IMR-90 (cell line): ENCODE data around the gene TBC1D1. TPM values are rescaled to one million over a fixed set of nuclear protein-coding genes. Genes with fewer than 3 reads are reported as not detected.

Experiments
- ATAC-seq: fragments of 200-7000 bp; cut with Tn5 transposase; 2 replicates; pipeline ENCODE4 v1.9.1; 2020; ENCODE audit warnings: low read depth, mild to moderate bottlenecking, moderate library complexity
- BruUV-seq: library from RNA; stranded (reverse); fragments of 400-500 nt; replicated peaks from 2 replicates; lab custom pipeline; 2021; lab: Mats Ljungman, UMichigan
- CTCF ChIA-PET: fragments of 300-600 bp; formaldehyde crosslinking; extraction: SDS; loops from one replicate; lab custom pipeline; 2021; ENCODE audit warnings: antibody characterized with exemption; lab: Yijun Ruan, JAX
- POLR2A ChIA-PET: fragments of 300-600 bp; sonication (Branson Sonifier 250); formaldehyde crosslinking; loops from one replicate; lab custom pipeline; 2022; ENCODE audit warnings: antibody characterized with exemption; ENCODE audit not compliant: unreplicated experiment; lab: Charles Lee
- DNase-seq: peaks from one replicate; pipeline ENCODE4 v3.0.0; 2013
- H2AFZ ChIP-seq: replicated peaks from 2 replicates; pipeline ENCODE3; 2013; ENCODE audit warnings: low read length, mild to moderate bottlenecking; ENCODE audit not compliant: poor library complexity
- H2AK5ac ChIP-seq: 2 replicates; pipeline ENCODE4 v1.6.1; 2013; ENCODE audit warnings: low read depth, low read length, inconsistent platforms
- H2AK9ac ChIP-seq: replicated peaks from 2 replicates; pipeline ENCODE3; 2013; ENCODE audit warnings: mild to moderate bottlenecking, low read depth, low read length, moderate library complexity; ENCODE audit not compliant: poor library complexity
- H2BK120ac ChIP-seq: 2 replicates; pipeline ENCODE4 v1.6.1; 2013; ENCODE audit warnings: low read depth, low read length, inconsistent platforms
- H2BK15ac ChIP-seq: 3 replicates; pipeline ENCODE4 v1.6.1; 2013; ENCODE audit warnings: low read depth, low read length, inconsistent platforms
- H2BK20ac ChIP-seq: 2 replicates; pipeline ENCODE4 v1.6.1; 2013; ENCODE audit warnings: low read depth, mild to moderate bottlenecking, inconsistent platforms, low read length, moderate library complexity
- H2BK5ac ChIP-seq: 2 replicates; pipeline ENCODE4 v1.6.1; 2013; ENCODE audit warnings: mild to moderate bottlenecking, low read depth, low read length, inconsistent platforms; ENCODE audit not compliant: poor library complexity, severe bottlenecking
- H3K14ac ChIP-seq: replicated peaks from 2 replicates; pipeline ENCODE4 v1.6.1; 2013; ENCODE audit warnings: low read depth, low read length, inconsistent platforms
- H3K18ac ChIP-seq: 2 replicates; pipeline ENCODE4 v1.6.1; 2013; ENCODE audit warnings: low read depth, low read length, control low read depth
- H3K23ac ChIP-seq: 2 replicates; pipeline ENCODE4 v1.6.1; 2013; ENCODE audit warnings: low read depth, low read length, inconsistent platforms
- H3K27ac ChIP-seq: 2 replicates; pipeline ENCODE4 v1.5.1; 2013; ENCODE audit warnings: mild to moderate bottlenecking, control low read depth, low read length; ENCODE audit not compliant: insufficient read depth
- H3K27me3 ChIP-seq: 2 replicates; pipeline ENCODE4 v1.6.1; 2013; ENCODE audit warnings: low read length; ENCODE audit not compliant: control insufficient read depth, insufficient read depth
- H3K36me3 ChIP-seq: 2 replicates; pipeline ENCODE4 v1.6.1; 2013; ENCODE audit warnings: low read length, mixed read lengths; ENCODE audit not compliant: control insufficient read depth, insufficient read depth
- H3K4ac ChIP-seq: 2 replicates; pipeline ENCODE4 v1.6.1; 2013; ENCODE audit warnings: low read depth, low read length, inconsistent platforms
- H3K4me1 ChIP-seq: 2 replicates; pipeline ENCODE4 v1.6.1; 2013; ENCODE audit warnings: low read length, mixed read lengths; ENCODE audit not compliant: control insufficient read depth, insufficient read depth
- H3K4me2 ChIP-seq: 2 replicates; pipeline ENCODE4 v1.6.1; 2013; ENCODE audit warnings: low read depth, mild to moderate bottlenecking, control low read depth, low read length, moderate library complexity
- H3K4me3 ChIP-seq: 2 replicates; pipeline ENCODE4 v1.5.1; 2013; ENCODE audit warnings: low read depth, mild to moderate bottlenecking, control low read depth, low read length, moderate library complexity; ENCODE audit not compliant: insufficient read depth
- H3K56ac ChIP-seq: 2 replicates; pipeline ENCODE4 v1.6.1; 2013; ENCODE audit warnings: low read length, inconsistent platforms; ENCODE audit not compliant: insufficient read depth; ENCODE audit errors: extremely low read depth
- H3K79me1 ChIP-seq, 2 experiments: 2 replicates each; pipeline ENCODE4 v1.6.1; 2013; ENCODE audit warnings: low read length in 2 of 2, inconsistent platforms in 1 of 2, low read depth in 1 of 2
- H3K9ac ChIP-seq: 2 replicates; pipeline ENCODE4 v1.6.1; 2013; ENCODE audit warnings: low read depth, low read length, control low read depth
- H3K9me1 ChIP-seq: 2 replicates; pipeline ENCODE4 v1.6.1; 2013; ENCODE audit warnings: low read length, inconsistent platforms; ENCODE audit not compliant: insufficient read depth
- H3K9me3 ChIP-seq: 2 replicates; pipeline ENCODE4 v1.6.1; 2013; ENCODE audit warnings: low read length; ENCODE audit not compliant: control insufficient read depth, insufficient read depth
- H4K20me1 ChIP-seq: 2 replicates; pipeline ENCODE4 v1.6.1; 2013; ENCODE audit warnings: low read length, inconsistent platforms; ENCODE audit not compliant: insufficient read depth
- H4K5ac ChIP-seq: 2 replicates; pipeline ENCODE4 v1.6.1; 2013; ENCODE audit warnings: mild to moderate bottlenecking, low read depth, low read length, control low read depth
- H4K8ac ChIP-seq, 2 experiments: 2 replicates each; pipeline ENCODE4 v1.6.1; 2013; ENCODE audit warnings: low read depth in 2 of 2, low read length in 2 of 2, control low read depth in 1 of 2, inconsistent platforms in 1 of 2
- H4K91ac ChIP-seq: 2 replicates; pipeline ENCODE4 v1.6.1; 2013; ENCODE audit warnings: low read depth, low read length, inconsistent platforms; ENCODE audit not compliant: insufficient read depth
- CEBPB ChIP-seq: IDR thresholded peaks from 2 replicates; pipeline ENCODE4 v1.6.1; 2012; ENCODE audit warnings: low read depth, low read length, improper control_type of control experiment
- CHD1 ChIP-seq: IDR thresholded peaks from 2 replicates; pipeline ENCODE4 v1.6.1; 2012; ENCODE audit warnings: low read depth, low read length, improper control_type of control experiment
- CTCF ChIP-seq: conservative IDR thresholded peaks from 2 replicates; pipeline ENCODE4 v1.5.1; 2012; ENCODE audit warnings: mild to moderate bottlenecking, low read depth, low read length, improper control_type of control experiment
- ELK1 ChIP-seq: fragments of 150-350 bp; IDR thresholded peaks from 2 replicates; pipeline ENCODE4 v1.6.1; 2016; ENCODE audit warnings: low read depth, mild to moderate bottlenecking, low read length, moderate library complexity, borderline replicate concordance
- FOS ChIP-seq: fragments of 150-350 bp; IDR thresholded peaks from 2 replicates; pipeline ENCODE4 v1.6.1; 2016; ENCODE audit warnings: low read depth, low read length
- MAZ ChIP-seq: IDR thresholded peaks from 2 replicates; pipeline ENCODE4 v1.6.1; 2012; ENCODE audit warnings: low read depth, mild to moderate bottlenecking, low read length, improper control_type of control experiment, moderate library complexity, borderline replicate concordance
- NFE2L2 ChIP-seq: fragments of 150-350 bp; IDR thresholded peaks from 2 replicates; pipeline ENCODE4 v1.6.1; 2016; ENCODE audit warnings: low read depth, mild to moderate bottlenecking, low read length
- POLR2A ChIP-seq: IDR thresholded peaks from 2 replicates; pipeline ENCODE4 v1.6.1; 2012; ENCODE audit warnings: mild to moderate bottlenecking, low read depth, low read length
- RFX5 ChIP-seq: IDR thresholded peaks from 2 replicates; pipeline ENCODE4 v1.8.0; 2012; ENCODE audit warnings: low read depth, mild to moderate bottlenecking, low read length, moderate library complexity
- SMC3 ChIP-seq: fragments of 150-350 bp; IDR thresholded peaks from 2 replicates; pipeline ENCODE4 v1.6.1; 2016; ENCODE audit warnings: low read depth, mild to moderate bottlenecking, antibody characterized with exemption, low read length, moderate library complexity
- USF2 ChIP-seq: fragments of 150-350 bp; IDR thresholded peaks from 2 replicates; pipeline ENCODE4 v1.6.1; 2017; ENCODE audit warnings: mild to moderate bottlenecking, antibody characterized with exemption, low read length, low read depth
- WGBS, 2 experiments: methylation state at CpG; one replicate each; pipeline versions ENCODE4 v1.1.5 to v1.1.7; 2013; ENCODE audit warnings: missing lambda C conversion rate in 2 of 2; ENCODE audit not compliant: insufficient read length in 1 of 2; ENCODE audit errors: extremely low coverage in 2 of 2; 5-methylcytosine and 5-hydroxymethylcytosine counted together
- dilution Hi-C: fragments of 300-500 bp; cut with HindIII; formaldehyde crosslinking; loops from one replicate; pipeline ENCODE4 v1.14.3; 2018; ENCODE audit warnings: low sequenced_read_pairs; ENCODE audit not compliant: unreplicated experiment
- in situ Hi-C: fragments of 300-500 bp; cut with MboI; formaldehyde crosslinking; loops from 3 replicates; pipeline ENCODE4 v1.14.3; 2019; ENCODE audit warnings: low sequenced_read_pairs, inconsistent platforms, mixed read lengths
- intact Hi-C: fragments of 100-400 bp; cut with micrococcal nuclease; formaldehyde crosslinking; loops from 2 replicates; pipeline ENCODE4 v1.10.0; 2022
- polyA plus RNA-seq, 3 experiments: library from polyadenylated mRNA; depleted of rRNA; stranded (reverse); fragments of >200 nt; gene quantifications; 2 replicates each; pipeline ENCODE4 v1.2.3, GENCODE V29; 2012; ENCODE audit warnings: low replicate concordance in 1 of 3
- total RNA-seq: library from RNA; depleted of rRNA; stranded (reverse); fragments of >200 nt; gene quantifications from 2 replicates; pipeline ENCODE4 v1.2.3, GENCODE V29; 2012

The TBC1D1 gene
- total and polyA plus RNA-seq, 2 of the 4 experiments (the other 2 are of a cell fraction): 42.4 to 104 TPM

DNA sequence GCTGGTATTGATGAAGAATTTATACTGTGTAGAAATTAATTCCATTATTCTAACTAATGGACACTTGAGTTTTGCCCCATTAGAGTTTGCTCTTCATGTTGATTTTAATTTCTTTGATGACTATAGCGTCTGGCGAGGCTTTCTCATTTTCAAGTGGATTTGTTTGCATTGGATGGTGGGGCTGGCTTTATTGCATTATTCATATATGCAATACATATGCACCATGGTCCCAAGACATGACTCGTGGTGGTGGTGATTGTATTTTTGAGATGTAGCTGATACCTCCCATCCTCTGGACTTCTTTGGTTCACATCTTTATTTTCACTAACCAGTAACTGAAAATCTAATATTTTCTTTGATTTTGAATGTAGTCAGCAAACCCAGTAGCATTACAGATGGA is 109.1 kb downstream of the TBC1D1 start:
- H3K56ac ChIP-seq: no peak overlapping the region
- no peak overlapping the region for H3K14ac ChIP-seq
- H3K4me3 ChIP-seq: no peak overlapping the region
- no CpG with 5 or more reads among the region's 3 CpGs for WGBS, 2 experiments
- H4K8ac ChIP-seq: no peak overlapping the region
- no peaks in the 10 kb centered on the region for H3K27me3 ChIP-seq
- TF ChIP-seq USF2 (no peak), MAZ (no peak), FOS (no peak), POLR2A (no peak), CEBPB (no peak), SMC3 (no peak), NFE2L2 (no peak), RFX5 (no peak), CTCF (no peak), ELK1 (no peak), CHD1 (no peak)
- in situ Hi-C loops (no loop called here), intact Hi-C loops (no loop called here), dilution Hi-C loops (no loop called here)
- H3K4me2 ChIP-seq: no peak overlapping the region
- peaks cover 21 to 61% of the 10 kb centered on the region in 2 experiments for H3K79me1 ChIP-seq
- ChIA-PET CTCF (no interaction called here), POLR2A (no interaction called here)
- H4K5ac ChIP-seq: no peak overlapping the region
- H3K18ac ChIP-seq: no peak overlapping the region
- no peaks in the 10 kb centered on the region for H3K36me3 ChIP-seq
- peaks cover 9% of the 10 kb centered on the region; the same call in 1 of the 2 replicates for H4K20me1 ChIP-seq
- H3K4ac ChIP-seq: no peak overlapping the region
- H2AFZ ChIP-seq: no peak overlapping the region
- no peak overlapping the region for H4K91ac ChIP-seq
- H3K23ac ChIP-seq: no peak overlapping the region
- BruUV-seq: no TSS peak
- H3K4me1 ChIP-seq: peaks cover 9% of the 10 kb centered on the region
- H2BK120ac ChIP-seq: no peak overlapping the region
- ATAC-seq (no peak), DNase-seq (no peak)
- H2BK5ac ChIP-seq: no peak overlapping the region
- H2BK15ac ChIP-seq: no peak overlapping the region
- no peak overlapping the region for H3K27ac ChIP-seq
- H2BK20ac ChIP-seq: no peak overlapping the region
- no peak overlapping the region for H2AK5ac ChIP-seq
- H3K9ac ChIP-seq: no peak overlapping the region
- peaks cover 11% of the 10 kb centered on the region; the same call in 1 of the 2 replicates for H3K9me1 ChIP-seq
- no peak overlapping the region for H2AK9ac ChIP-seq
- H3K9me3 ChIP-seq: no peaks in the 10 kb centered on the region
